GM12878 (cell line): ENCODE measurements around the gene PARP1. TPM values are rescaled to one million over a fixed set of nuclear protein-coding genes. Genes with fewer than 3 reads are reported as not detected.

Experiments used
- BHLHE40 ChIP-seq, 2 experiments: fragments of 450-650 bp in 1 of 2; IDR thresholded peaks; 2 replicates each; pipeline ENCODE4 v1.6.1; 2011 to 2017; ENCODE audit warnings: low read depth in 2 of 2, borderline replicate concordance in 1 of 2, improper control_type of control experiment in 1 of 2, low read length in 1 of 2, mild to moderate bottlenecking in 1 of 2
- CREB1 ChIP-seq: IDR thresholded peaks from 2 replicates; pipeline ENCODE4 v1.6.1; 2012; ENCODE audit warnings: low read depth, mild to moderate bottlenecking, inconsistent platforms
- ELK1 ChIP-seq: IDR thresholded peaks from 2 replicates; pipeline ENCODE4 v1.6.1; 2012; ENCODE audit warnings: low read depth, low read length, improper control_type of control experiment
- EP300 ChIP-seq, 2 experiments: fragments of 150-350 bp in 1 of 2; IDR thresholded peaks; 2 replicates each; pipeline ENCODE4 v1.6.1; 2011 to 2012; ENCODE audit warnings: low read depth in 2 of 2, low read length in 2 of 2, borderline replicate concordance in 1 of 2, improper control_type of control experiment in 1 of 2, inconsistent platforms in 1 of 2; ENCODE audit not compliant: control insufficient read depth in 1 of 2
- MLLT1 ChIP-seq: fragments of 450-650 bp; IDR thresholded peaks from 2 replicates; pipeline ENCODE4 v1.6.1; 2016; ENCODE audit warnings: mild to moderate bottlenecking
- SREBF2 ChIP-seq: IDR thresholded peaks from 2 replicates; pipeline ENCODE4 v1.6.1; 2012; ENCODE audit warnings: mild to moderate bottlenecking, low read length
- SUZ12 ChIP-seq: fragments of 200-600 bp; sonication (generic); IDR thresholded peaks from one replicate; pipeline ENCODE4 v1.6.1; 2018; ENCODE audit warnings: antibody characterized with exemption, mild to moderate bottlenecking; ENCODE audit not compliant: unreplicated experiment
- TAF1 ChIP-seq: IDR thresholded peaks from 2 replicates; pipeline ENCODE4 v1.6.1; 2011; ENCODE audit warnings: mild to moderate bottlenecking, low read depth, low read length, borderline replicate concordance
- YY1 ChIP-seq: IDR thresholded peaks from 2 replicates; pipeline ENCODE4 v1.6.1; 2011; ENCODE audit warnings: low read depth, mild to moderate bottlenecking, low read length
- ZBTB11 ChIP-seq: fragments of 450-650 bp; formaldehyde crosslinking; IDR thresholded peaks from 2 replicates; pipeline ENCODE4 v1.5.0; 2022; ENCODE audit warnings: mild to moderate bottlenecking, missing genetic modification characterization
- polyA plus RNA-seq, 11 experiments: library from polyadenylated mRNA; depleted of rRNA in 4 of 11; unstranded in 6 of 11; stranded (reverse) in 5 of 11; fragments of >200 nt; fragmentation: Nextera tagmentation in 4 of 11; fragmentation: Illumina TruSeq in 1 of 11; extraction: Ambion mirVana in 4 of 11; extraction: Trizol in 1 of 11; gene quantifications; 1 replicate in 1 of 11; 2 replicates in 10 of 11; pipeline versions ENCODE4 v1.2.1 to v1.2.3, GENCODE V29; 2011 to 2016; ENCODE audit warnings: inconsistent platforms in 2 of 11, missing spikeins in 2 of 11, low read depth in 1 of 11
- total RNA-seq, 4 experiments: library from RNA; depleted of rRNA in 3 of 4; stranded (reverse); fragments of >200 nt in 3 of 4; fragmentation: Illumina TruSeq in 1 of 4; extraction: Trizol in 1 of 4; gene quantifications; 2 replicates each; pipeline versions ENCODE4 v1.2.1 to v1.2.3, GENCODE V29; 2013 to 2021

PARP1 gene
- total and polyA plus RNA-seq, 10 of the 15 experiments (the other 5 are each of a cell fraction or from before 2014, with no cell fraction given) = 113 to 287 (median 265) TPM

GRCh38 chr1:226414098-226414698 lies 6.3 kb upstream of the PARP1 start (continued):
- TF ChIP-seq ZBTB11 (CRISPR knock-in tag) (no peak), YY1 (no peak), BHLHE40 (IDR thresholded peaks at IDR 0.05; ENCODE audit: borderline replicate concordance in 1 of 2, low read depth in 2 of 2, low read length in 1 of 2) (no peak), MLLT1 (no peak), TAF1 (no peak), CREB1 (no peak), ELK1 (no peak), SUZ12 (no peak), EP300 (IDR thresholded peaks at IDR 0.05; ENCODE audit: borderline replicate concordance in 1 of 2, control insufficient read depth in 1 of 2, low read depth in 2 of 2, low read length in 2 of 2) (no peak), SREBF2 (no peak)
